HepG2 (cell line): ENCODE data around the gene NEK9. TPM values are rescaled to one million over a fixed set of nuclear protein-coding genes. Genes with fewer than 3 reads are reported as not detected.

Experiments used
- ATAC-seq: fragments of 200-7000 bp; cut with Tn5 transposase; 3 replicates; pipeline ENCODE4 v1.9.1; 2020; ENCODE audit warnings: mild to moderate bottlenecking, moderate library complexity
- BruUV-seq: library from RNA; stranded (reverse); fragments of 400-500 nt; replicated peaks from 2 replicates; lab custom pipeline; 2021; lab: Mats Ljungman, UMichigan
- CTCF ChIA-PET: fragments of 300-600 bp; formaldehyde crosslinking; extraction: SDS; loops from one replicate; lab custom pipeline; 2021; ENCODE audit warnings: low total read pairs, inconsistent platforms, low intra/inter-chr PET ratio; lab: Yijun Ruan, JAX
- POLR2A ChIA-PET: fragments of 350-600 bp; sonication (Branson Sonifier 250); formaldehyde crosslinking; loops from one replicate; lab custom pipeline; 2020; ENCODE audit warnings: antibody characterized with exemption, inconsistent platforms; lab: Yijun Ruan, JAX
- DNase-seq: peaks from one replicate; pipeline ENCODE4 v3.0.0-alpha.2; 2015; ENCODE audit warnings: low spot score
- FAIRE-seq: peaks from 3 replicates; lab custom pipeline; 2011; peaks lifted over from hg19 to GRCh38; lab: Jason Lieb, UNC
- H2AFZ ChIP-seq: one replicate; pipeline ENCODE4 v1.6.1; 2011; ENCODE audit warnings: low read length, inconsistent platforms
- H3K27ac ChIP-seq: fragments of 300-600 bp; 3 replicates; pipeline ENCODE4 v1.8.0; 2011; ENCODE audit warnings: mixed run types, mild to moderate bottlenecking, mixed read lengths, low read length, inconsistent platforms; ENCODE audit not compliant: insufficient read depth; ENCODE audit errors: extremely low read length
- H3K27me3 ChIP-seq, 2 experiments: fragments of 200-600 bp in 1 of 2; 2 replicates in 1 of 2; 3 replicates in 1 of 2; pipeline versions ENCODE4 v1.6.0 to v1.8.0; 2011; ENCODE audit warnings: low read length in 2 of 2, mild to moderate bottlenecking in 2 of 2, moderate library complexity in 2 of 2, inconsistent platforms in 1 of 2; ENCODE audit not compliant: insufficient read depth in 2 of 2, control insufficient read depth in 1 of 2
- H3K36me3 ChIP-seq, 2 experiments: fragments of 200-600 bp in 1 of 2; replicated peaks in 1 of 2; 2 replicates in 1 of 2; 3 replicates in 1 of 2; pipeline versions ENCODE4 v1.5.1 to v1.8.0; 2011; ENCODE audit warnings: low read length in 2 of 2, inconsistent platforms in 1 of 2; ENCODE audit not compliant: insufficient read depth in 2 of 2, control insufficient read depth in 1 of 2
- H3K4me1 ChIP-seq: 2 replicates; pipeline ENCODE4 v1.5.1; 2012; ENCODE audit warnings: low read length, inconsistent platforms; ENCODE audit not compliant: insufficient read depth
- H3K4me2 ChIP-seq: 2 replicates; pipeline ENCODE4 v1.6.0; 2011; ENCODE audit warnings: low read depth, low read length, inconsistent platforms
- H3K4me3 ChIP-seq, 3 experiments: fragments of 200-600 bp in 1 of 3; sonication (generic), shearing (Covaris generic) in 1 of 3; replicated peaks in 1 of 3; 2 replicates each; pipeline ENCODE4 v1.5.1; 2011 to 2016; ENCODE audit warnings: low read length in 3 of 3, inconsistent platforms in 2 of 3, low read depth in 2 of 3, mild to moderate bottlenecking in 2 of 3, control low read depth in 1 of 3, mixed read lengths in 1 of 3; ENCODE audit not compliant: insufficient read depth in 1 of 3
- H3K79me2 ChIP-seq: one replicate; pipeline ENCODE4 v1.6.1; 2011; ENCODE audit warnings: low read length, inconsistent platforms; ENCODE audit not compliant: insufficient read depth
- H3K9ac ChIP-seq: 2 replicates; pipeline ENCODE4 v1.6.0; 2011; ENCODE audit warnings: mild to moderate bottlenecking, low read depth, low read length, inconsistent platforms; ENCODE audit not compliant: insufficient read depth
- H3K9me3 ChIP-seq: 2 replicates; pipeline ENCODE4 v1.5.1; 2012; ENCODE audit warnings: mild to moderate bottlenecking, low read length
- H4K20me1 ChIP-seq: 2 replicates; pipeline ENCODE4 v1.6.0; 2011; ENCODE audit warnings: inconsistent platforms, mild to moderate bottlenecking, low read length, moderate library complexity; ENCODE audit not compliant: insufficient read depth
- GATAD1 ChIP-seq: IDR thresholded peaks from 2 replicates; pipeline ENCODE4 v1.6.1; 2016; ENCODE audit warnings: missing genetic modification reagents, missing compliant biosample characterization
- HOXA3 ChIP-seq: sonication (generic); formaldehyde crosslinking; IDR thresholded peaks from 2 replicates; pipeline ENCODE4 v1.5.0; 2020; ENCODE audit warnings: missing genetic modification reagents
- PATZ1 ChIP-seq: sonication (generic); formaldehyde crosslinking; IDR thresholded peaks from 2 replicates; pipeline ENCODE4 v1.4.0; 2020; ENCODE audit warnings: missing genetic modification reagents
- SMC3 ChIP-seq: IDR thresholded peaks from 2 replicates; pipeline ENCODE4 v1.6.1; 2011; ENCODE audit warnings: low read length, improper control_type of control experiment
- ZNF407 ChIP-seq: sonication (generic); formaldehyde crosslinking; IDR thresholded peaks from one replicate; pipeline ENCODE4 v1.5.1; 2020; ENCODE audit warnings: mild to moderate bottlenecking, missing genetic modification reagents; ENCODE audit errors: not compliant biosample characterization
- WGBS: methylation state at CpG from one replicate; pipeline ENCODE4 v1.1.6; 2017; ENCODE audit warnings: low lambda C conversion rate; 5-methylcytosine and 5-hydroxymethylcytosine counted together
- in situ Hi-C: cut with HindIII; loops from 2 replicates; pipeline ENCODE4 v1.10.0; 2017; ENCODE audit warnings: low pct_unique_long_range_greater_than_20kb; ENCODE audit not compliant: extremely low pct_ligation_motif_present
- intact Hi-C: fragments of 100-400 bp; cut with micrococcal nuclease; formaldehyde crosslinking; loops from one replicate; pipeline ENCODE4 v1.10.0; 2022; ENCODE audit not compliant: unreplicated experiment
- polyA plus RNA-seq, 8 experiments: library from polyadenylated mRNA; depleted of rRNA in 3 of 8; stranded (reverse) in 7 of 8; unstranded in 1 of 8; fragments of >200 nt; fragmentation: Illumina TruSeq in 4 of 8; extraction: Trizol in 4 of 8; gene quantifications; 2 replicates each; pipeline versions ENCODE4 v1.2.1 to v1.2.3, GENCODE V29; 2011 to 2016; ENCODE audit warnings: low read depth in 4 of 8, missing spikeins in 1 of 8, mixed read lengths in 1 of 8; ENCODE audit not compliant: insufficient read depth in 1 of 8
- total RNA-seq, 5 experiments: library from RNA; depleted of rRNA; stranded (reverse); fragments of >200 nt; fragmentation: Illumina TruSeq; extraction: Trizol; gene quantifications; 2 replicates each; pipeline ENCODE4 v1.2.3, GENCODE V29; 2016; ENCODE audit warnings: low read depth in 1 of 5
- TF ChIP-seq, protein P1 (sequence below): IDR thresholded peaks from 2 replicates; pipeline ENCODE4 v1.6.1; 2018; ENCODE audit warnings: missing genetic modification reagents
- TF ChIP-seq, protein P2 (sequence below): sonication (generic); formaldehyde crosslinking; IDR thresholded peaks from 2 replicates; pipeline ENCODE4 v1.9.0; 2021; ENCODE audit warnings: missing genetic modification reagents, borderline replicate concordance

NEK9 gene
- total and polyA plus RNA-seq, 2 of the 13 experiments (the other 11 are each of a cell fraction or from before 2014, with no cell fraction given), result 16.5 to 27.3 TPM

DNA sequence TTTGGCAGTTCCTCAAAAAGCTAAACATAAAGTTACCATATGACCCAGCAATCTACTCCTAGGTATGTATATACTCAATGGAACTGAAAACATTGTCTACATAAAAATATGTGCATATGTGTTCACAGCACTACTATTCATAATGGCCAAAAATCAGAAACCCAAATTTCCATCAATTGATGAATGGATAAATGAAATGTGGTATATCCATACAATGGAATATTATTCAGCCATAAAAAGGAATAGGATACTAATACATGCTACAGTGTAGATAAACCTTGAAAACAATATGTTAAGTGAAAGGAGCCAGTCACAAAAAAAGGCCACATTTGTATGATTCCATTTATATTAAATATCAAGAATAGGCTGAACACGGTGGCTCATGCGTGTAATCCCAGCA is 66.4 kb downstream of the NEK9 start:
- H3K27ac ChIP-seq, result no peak overlapping the region
- H3K9ac ChIP-seq, result no peak overlapping the region
- H2AFZ ChIP-seq, result no peak overlapping the region
- 47% methylated on average over 2 of the region's 2 CpGs for WGBS
- peaks cover 14% of the 10 kb centered on the region for H3K79me2 ChIP-seq
- no peak for DNase-seq
- H3K4me1 ChIP-seq, result peaks cover 13% of the 10 kb centered on the region
- POLR2A ChIA-PET, result no interaction called here
- H3K27me3 ChIP-seq, result no peaks in the 10 kb centered on the region; a peak in 1 of 5 replicates
- BruUV-seq, result no TSS peak
- in situ Hi-C loops, result no loop called here
- TF ChIP-seq PATZ1 (CRISPR knock-in tag), result no peak
- TF ChIP-seq, protein P1, sequence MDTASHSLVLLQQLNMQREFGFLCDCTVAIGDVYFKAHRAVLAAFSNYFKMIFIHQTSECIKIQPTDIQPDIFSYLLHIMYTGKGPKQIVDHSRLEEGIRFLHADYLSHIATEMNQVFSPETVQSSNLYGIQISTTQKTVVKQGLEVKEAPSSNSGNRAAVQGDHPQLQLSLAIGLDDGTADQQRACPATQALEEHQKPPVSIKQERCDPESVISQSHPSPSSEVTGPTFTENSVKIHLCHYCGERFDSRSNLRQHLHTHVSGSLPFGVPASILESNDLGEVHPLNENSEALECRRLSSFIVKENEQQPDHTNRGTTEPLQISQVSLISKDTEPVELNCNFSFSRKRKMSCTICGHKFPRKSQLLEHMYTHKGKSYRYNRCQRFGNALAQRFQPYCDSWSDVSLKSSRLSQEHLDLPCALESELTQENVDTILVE, result no peak
- TF ChIP-seq, protein P2, sequence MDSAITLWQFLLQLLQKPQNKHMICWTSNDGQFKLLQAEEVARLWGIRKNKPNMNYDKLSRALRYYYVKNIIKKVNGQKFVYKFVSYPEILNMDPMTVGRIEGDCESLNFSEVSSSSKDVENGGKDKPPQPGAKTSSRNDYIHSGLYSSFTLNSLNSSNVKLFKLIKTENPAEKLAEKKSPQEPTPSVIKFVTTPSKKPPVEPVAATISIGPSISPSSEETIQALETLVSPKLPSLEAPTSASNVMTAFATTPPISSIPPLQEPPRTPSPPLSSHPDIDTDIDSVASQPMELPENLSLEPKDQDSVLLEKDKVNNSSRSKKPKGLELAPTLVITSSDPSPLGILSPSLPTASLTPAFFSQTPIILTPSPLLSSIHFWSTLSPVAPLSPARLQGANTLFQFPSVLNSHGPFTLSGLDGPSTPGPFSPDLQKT, result no peak
- no peak for TF ChIP-seq ZNF407
- TF ChIP-seq SMC3, result no peak
- no peak for TF ChIP-seq HOXA3
- no peak for TF ChIP-seq GATAD1 (CRISPR knock-in tag)
- H3K4me2 ChIP-seq, result no peak overlapping the region
- ATAC-seq, result no peak
- no peak overlapping the region for H3K4me3 ChIP-seq
- CTCF ChIA-PET, result no interaction called here
- H3K36me3 ChIP-seq, result peaks cover 0 to 3% of the 10 kb centered on the region in 2 experiments; a peak in 1 of 5 replicates
- no peaks in the 10 kb centered on the region for H4K20me1 ChIP-seq
- intact Hi-C loops, result loop anchor here (10.0 kb wide), 1 partner anchor 56 kb away; the partner anchor contains the start of gene EIF2B2
- no peaks in the 10 kb centered on the region for H3K9me3 ChIP-seq
- no peak for FAIRE-seq
